ENCODE measurements around the gene FARS2. TPM values are rescaled to one million over a fixed set of nuclear protein-coding genes. Genes with fewer than 3 reads are reported as not detected.

The FARS2 gene
- polyA plus RNA-seq, 2 of the 4 experiments (the other 2 are of a cell fraction): 12.9 to 17.5 TPM

GRCh38 chr6:5450073-5450472, 188.8 kb downstream of the FARS2 start:
- no peak for DNase-seq (ENCODE audit: low read depth in 1 of 2, low spot score in 1 of 2)
- POLR2A ChIA-PET: no interaction called here
- WGBS (ENCODE audit: missing lambda C conversion rate): 94% methylated on average over 3 of the region's 3 CpGs
- Histone ChIP-seq H3K4me1 (no peaks in the 10 kb centered on the region), H3K27ac (no peak overlapping the region), H3K4me3 (no peak overlapping the region), H3K9me3 (no peaks in the 10 kb centered on the region), H3K4me2 (no peak overlapping the region)
- TF ChIP-seq SMC3 (IDR thresholded peaks at IDR 0.05): no peak
- TF ChIP-seq HOXB5 (CRISPR knock-in tag; IDR thresholded peaks at IDR 0.05): no peak
- no peak for TF ChIP-seq PBX3 (IDR thresholded peaks at IDR 0.05)
- TF ChIP-seq RNF2 (IDR thresholded peaks at IDR 0.05; ENCODE audit: borderline replicate concordance, low read depth): no peak
- TF ChIP-seq CBX8 (IDR thresholded peaks at IDR 0.05): no peak
- no peak for TF ChIP-seq E2F6 (IDR thresholded peaks at IDR 0.05; ENCODE audit: borderline replicate concordance, low read depth)
- TF ChIP-seq ZNF302 (CRISPR knock-in tag; IDR thresholded peaks at IDR 0.05): no peak
- TF ChIP-seq POLR2AphosphoS2 (conservative IDR thresholded peaks at IDR 0.05; ENCODE audit: low read length): no peak
- ATAC-seq: no peak
- CTCF ChIA-PET: no interaction called here
- no peak for FAIRE-seq

GRCh38 chr6:5453546-5453945, 192.2 kb downstream of the FARS2 start:
- FAIRE-seq: no peak
- TF ChIP-seq ZC3H11A (IDR thresholded peaks at IDR 0.05): no peak
- no peak for TF ChIP-seq RFX5 (IDR thresholded peaks at IDR 0.05)
- no peak for TF ChIP-seq POLR2AphosphoS2 (conservative IDR thresholded peaks at IDR 0.05; ENCODE audit: low read length)
- TF ChIP-seq HOXA7 (CRISPR knock-in tag; IDR thresholded peaks at IDR 0.05): no peak
- no peak for TF ChIP-seq MYC (IDR thresholded peaks at IDR 0.05; ENCODE audit: borderline replicate concordance, low read length)
- no peak for TF ChIP-seq SREBF2 (IDR thresholded peaks at IDR 0.05)
- TF ChIP-seq TP53 (CRISPR knock-in tag; IDR thresholded peaks at IDR 0.05): no peak
- no peak for TF ChIP-seq CHD2 (IDR thresholded peaks at IDR 0.05; ENCODE audit: low read length, partially characterized antibody)
- TF ChIP-seq JUN (IDR thresholded peaks at IDR 0.05): no peak
- TF ChIP-seq HOXB13 (CRISPR knock-in tag; IDR thresholded peaks at IDR 0.05; ENCODE audit: low read depth): no peak
- no peak for TF ChIP-seq HOXB5 (CRISPR knock-in tag; IDR thresholded peaks at IDR 0.05)
- TF ChIP-seq ESRRA (IDR thresholded peaks at IDR 0.05; ENCODE audit: borderline replicate concordance, low read length): no peak
- TF ChIP-seq HMGXB4 (CRISPR knock-in tag; IDR thresholded peaks at IDR 0.05; ENCODE audit: borderline replicate concordance): no peak
- CTCF ChIA-PET: interaction anchor here (1.1 kb wide), 1 partner anchor 12 kb away, joined by 3 read pairs; no protein-coding TSS in a partner anchor
- H3K9me3 ChIP-seq: no peaks in the 10 kb centered on the region
- WGBS (ENCODE audit: missing lambda C conversion rate): 80% methylated on average over 5 of the region's 5 CpGs
- POLR2A ChIA-PET: no interaction called here
- DNase-seq (ENCODE audit: low read depth in 1 of 2, low spot score in 1 of 2): no peak
- H3K4me3 ChIP-seq: no peak overlapping the region
- H3K4me1 ChIP-seq: peaks cover 16% of the 10 kb centered on the region
- ATAC-seq: no peak
- H3K27ac ChIP-seq: no peak overlapping the region
- H3K4me2 ChIP-seq: no peak overlapping the region

- no peak overlapping the region for H3K4me3 ChIP-seq
- H3K4me2 ChIP-seq: no peak overlapping the region
- H3K9me3 ChIP-seq: no peaks in the 10 kb centered on the region
- FAIRE-seq: no peak
- POLR2A ChIA-PET: no interaction called here
- DNase-seq (ENCODE audit: low read depth in 1 of 2, low spot score in 1 of 2): no peak
- peaks cover 16% of the 10 kb centered on the region for H3K4me1 ChIP-seq
- 72% methylated on average over 4 of the region's 4 CpGs for WGBS (ENCODE audit: missing lambda C conversion rate)
- no peak for ATAC-seq
- CTCF ChIA-PET: interaction anchor here (1.2 kb wide), 1 partner anchor 16 kb away, joined by 4 read pairs; no protein-coding TSS in a partner anchor
- H3K27ac ChIP-seq: no peak overlapping the region
- TF ChIP-seq BCL3 (IDR thresholded peaks at IDR 0.05) (no peak), RNF2 (IDR thresholded peaks at IDR 0.05; ENCODE audit: borderline replicate concordance, low read depth) (no peak), POLR2AphosphoS2 (conservative IDR thresholded peaks at IDR 0.05; ENCODE audit: low read length) (no peak), HES2 (IDR thresholded peaks at IDR 0.05) (no peak), E2F6 (IDR thresholded peaks at IDR 0.05; ENCODE audit: borderline replicate concordance, low read depth) (no peak), TFCP2L1 (CRISPR knock-in tag; IDR thresholded peaks at IDR 0.05) (no peak), KDM1A (IDR thresholded peaks at IDR 0.05; ENCODE audit: low read depth) (no peak), CTCF (IDR thresholded peaks at IDR 0.05) (no peak), HDAC2 (IDR thresholded peaks at IDR 0.05) (no peak), ELK1 (IDR thresholded peaks at IDR 0.05; ENCODE audit: low read depth, low read length) (no peak), CHD2 (IDR thresholded peaks at IDR 0.05; ENCODE audit: low read length, partially characterized antibody) (no peak)
These were observed 193.8 kb downstream of the FARS2 start for GRCh38 chr6:5455142-5455541.

Data from A549 (cell line).